Calu3 (cell line): Measurements from ENCODE around the gene ZSCAN1. TPM values are rescaled to one million over a fixed set of nuclear protein-coding genes. Genes with fewer than 3 reads are reported as not detected.
A peak's percentile ranks its signal among the peaks of the same experiment; 100 is the strongest.

Experiments used
- BruUV-seq: library from RNA; stranded (reverse); fragments of 400-500 nt; replicated peaks from 2 replicates; lab custom pipeline; 2021; lab: Mats Ljungman, UMichigan
- CTCF ChIA-PET: fragments of 300-600 bp; sonication (Branson Sonifier 250); formaldehyde crosslinking; loops from one replicate; lab custom pipeline; 2022; ENCODE audit warnings: antibody characterized with exemption; lab: Charles Lee
- DNase-seq: peaks from one replicate; pipeline ENCODE4 v3.0.0; 2022
- H3K27ac Mint-ChIP-seq: one replicate; pipeline ENCODE4 v1.8.0; 2022; ENCODE audit warnings: mixed read lengths; ENCODE audit not compliant: unreplicated experiment
- H3K27me3 Mint-ChIP-seq: one replicate; pipeline ENCODE4 v1.8.0; 2022; ENCODE audit warnings: mixed read lengths; ENCODE audit not compliant: unreplicated experiment
- H3K36me3 Mint-ChIP-seq: one replicate; pipeline ENCODE4 v1.8.0; 2022; ENCODE audit warnings: mild to moderate bottlenecking, moderate library complexity, mixed read lengths; ENCODE audit not compliant: insufficient read depth, unreplicated experiment
- H3K4me1 Mint-ChIP-seq: one replicate; pipeline ENCODE4 v1.8.0; 2022; ENCODE audit warnings: mild to moderate bottlenecking, low read depth, mixed read lengths; ENCODE audit not compliant: unreplicated experiment
- H3K4me3 Mint-ChIP-seq: one replicate; pipeline ENCODE4 v1.8.0; 2022; ENCODE audit warnings: mild to moderate bottlenecking, low read depth, moderate library complexity, mixed read lengths; ENCODE audit not compliant: unreplicated experiment
- H3K9me3 Mint-ChIP-seq: one replicate; pipeline ENCODE4 v1.8.0; 2022; ENCODE audit warnings: low read depth, mixed read lengths; ENCODE audit not compliant: unreplicated experiment
- CTCF ChIP-seq: fragments of 200-600 bp; IDR thresholded peaks from one replicate; pipeline ENCODE4 v1.8.0; 2022; ENCODE audit warnings: antibody characterized with exemption; ENCODE audit not compliant: unreplicated experiment
- intact Hi-C: fragments of 100-400 bp; cut with micrococcal nuclease; formaldehyde crosslinking; loops from one replicate; pipeline ENCODE4 v1.10.0; 2022; ENCODE audit not compliant: unreplicated experiment
- total RNA-seq: library from RNA; stranded (reverse); gene quantifications from 2 replicates; pipeline ENCODE4 v1.2.3, GENCODE V29; 2022

ZSCAN1 gene
- total RNA-seq, 1 experiment from 2014 or later: not detected

GRCh38 chr19:58089846-58090245, 56.0 kb downstream of the ZSCAN1 start:
- Mint-ChIP-seq H3K36me3 (peaks cover 28% of the 10 kb centered on the region), H3K9me3 (peaks cover 14% of the 10 kb centered on the region), H3K27ac (no peak overlapping the region), H3K27me3 (no peaks in the 10 kb centered on the region), H3K4me3 (no peak overlapping the region), H3K4me1 (no peaks in the 10 kb centered on the region)
- DNase-seq: no peak
- intact Hi-C loops: no loop called here
- no peak for TF ChIP-seq CTCF
- CTCF ChIA-PET: no interaction called here
- no TSS peak for BruUV-seq

GRCh38 chr19:58091251-58091995, 57.6 kb downstream of the ZSCAN1 start:
- BruUV-seq: no TSS peak
- Mint-ChIP-seq H3K27me3 (no peaks in the 10 kb centered on the region), H3K4me1 (no peaks in the 10 kb centered on the region), H3K9me3 (peaks cover 13% of the 10 kb centered on the region), H3K36me3 (peaks cover 37% of the 10 kb centered on the region), H3K27ac (no peak overlapping the region), H3K4me3 (no peak overlapping the region)
- intact Hi-C loops: no loop called here
- TF ChIP-seq CTCF: no peak
- no peak for DNase-seq
- CTCF ChIA-PET: no interaction called here

GRCh38 chr19:58093071-58093470, 59.2 kb downstream of the ZSCAN1 start:
- intact Hi-C loops: no loop called here
- DNase-seq: no peak
- no peak overlapping the region for H3K4me3 Mint-ChIP-seq
- CTCF ChIA-PET: no interaction called here
- H3K36me3 Mint-ChIP-seq: peaks cover 44% of the 10 kb centered on the region
- no peak for TF ChIP-seq CTCF
- peak overlapping the region; percentile 43 for H3K27ac Mint-ChIP-seq
- peaks cover 2% of the 10 kb centered on the region for H3K4me1 Mint-ChIP-seq
- H3K9me3 Mint-ChIP-seq: peaks cover 14% of the 10 kb centered on the region
- no peaks in the 10 kb centered on the region for H3K27me3 Mint-ChIP-seq
- no TSS peak for BruUV-seq

- CTCF ChIA-PET: no interaction called here
- no peaks in the 10 kb centered on the region for H3K27me3 Mint-ChIP-seq
- intact Hi-C loops: no loop called here
- BruUV-seq: no TSS peak
- peaks cover 11% of the 10 kb centered on the region for H3K4me1 Mint-ChIP-seq
- TF ChIP-seq CTCF: no peak
- no peak for DNase-seq
- peaks cover 15% of the 10 kb centered on the region for H3K9me3 Mint-ChIP-seq
- H3K4me3 Mint-ChIP-seq: no peak overlapping the region
- no peak overlapping the region for H3K27ac Mint-ChIP-seq
- H3K36me3 Mint-ChIP-seq: peaks cover 36% of the 10 kb centered on the region
Measured at GRCh38 chr19:58095328-58095727, 61.5 kb downstream of the ZSCAN1 start.
